ENCODE measurements around the gene HABP4. TPM values are rescaled to one million over a fixed set of nuclear protein-coding genes. Genes with fewer than 3 reads are reported as not detected.

HABP4 gene
- total and polyA plus RNA-seq, 2 of the 4 experiments (the other 2 are of a cell fraction), result 5.2 to 10.6 TPM

- no peaks in the 10 kb centered on the region; the same call in 1 of the 2 replicates for H3K4me1 ChIP-seq (ENCODE audit: control insufficient read depth, insufficient read depth, low read length)
- peak overlapping the region; percentile 73 for H2AFZ ChIP-seq (replicated peaks; ENCODE audit: low read length, poor library complexity)
- TF ChIP-seq CHD1 (IDR thresholded peaks at IDR 0.05; ENCODE audit: low read depth, low read length) (no peak), MAZ (IDR thresholded peaks at IDR 0.05; ENCODE audit: borderline replicate concordance, low read depth, low read length) (no peak), FOS (IDR thresholded peaks at IDR 0.05; ENCODE audit: low read depth, low read length) (no peak), SMC3 (IDR thresholded peaks at IDR 0.05; ENCODE audit: low read depth, low read length) (no peak), CTCF (conservative IDR thresholded peaks at IDR 0.05; ENCODE audit: low read depth, low read length) (no peak), MAFK (IDR thresholded peaks at IDR 0.05; ENCODE audit: low read depth, low read length) (no peak), RCOR1 (IDR thresholded peaks at IDR 0.05; ENCODE audit: insufficient replicate concordance, low read length) (no peak), USF2 (IDR thresholded peaks at IDR 0.05; ENCODE audit: low read depth, low read length) (no peak), RAD21 (IDR thresholded peaks at IDR 0.05; ENCODE audit: low read length) (no peak), POLR2A (IDR thresholded peaks at IDR 0.05; ENCODE audit: low read depth, low read length) (no peak), RFX5 (IDR thresholded peaks at IDR 0.05; ENCODE audit: low read depth, low read length) (no peak), NFE2L2 (IDR thresholded peaks at IDR 0.05; ENCODE audit: low read depth, low read length) (no peak), CEBPB (IDR thresholded peaks at IDR 0.05; ENCODE audit: low read depth, low read length) (no peak), BHLHE40 (IDR thresholded peaks at IDR 0.05; ENCODE audit: low read depth, low read length) (no peak)
- TF ChIP-seq, protein P1, sequence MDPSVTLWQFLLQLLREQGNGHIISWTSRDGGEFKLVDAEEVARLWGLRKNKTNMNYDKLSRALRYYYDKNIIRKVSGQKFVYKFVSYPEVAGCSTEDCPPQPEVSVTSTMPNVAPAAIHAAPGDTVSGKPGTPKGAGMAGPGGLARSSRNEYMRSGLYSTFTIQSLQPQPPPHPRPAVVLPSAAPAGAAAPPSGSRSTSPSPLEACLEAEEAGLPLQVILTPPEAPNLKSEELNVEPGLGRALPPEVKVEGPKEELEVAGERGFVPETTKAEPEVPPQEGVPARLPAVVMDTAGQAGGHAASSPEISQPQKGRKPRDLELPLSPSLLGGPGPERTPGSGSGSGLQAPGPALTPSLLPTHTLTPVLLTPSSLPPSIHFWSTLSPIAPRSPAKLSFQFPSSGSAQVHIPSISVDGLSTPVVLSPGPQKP (IDR thresholded peaks at IDR 0.05; ENCODE audit: borderline replicate concordance, low read depth, low read length), result no peak
Measured at GRCh38 chr9:96408409-96409280, 41.3 kb upstream of the HABP4 start.

More at GRCh38 chr9:96408409-96409280, 41.3 kb upstream of the HABP4 start:
- dilution Hi-C loops (cut with HindIII; ENCODE audit: low sequenced_read_pairs, unreplicated experiment), result no loop called here
- H3K9me3 ChIP-seq (ENCODE audit: control insufficient read depth, insufficient read depth, low read length), result no peaks in the 10 kb centered on the region
- no peak overlapping the region for H3K27ac ChIP-seq (ENCODE audit: insufficient read depth, low read length)
- intact Hi-C loops (cut with micrococcal nuclease), result no loop called here
- no TSS peak for BruUV-seq (replicated peaks)
- H2BK20ac ChIP-seq (ENCODE audit: low read depth, low read length), result no peak overlapping the region
- H3K56ac ChIP-seq (ENCODE audit: extremely low read depth, insufficient read depth, low read length), result no peak overlapping the region
- DNase-seq (no peak), ATAC-seq (ENCODE audit: low read depth) (no peak)
- POLR2A ChIA-PET (ENCODE audit: unreplicated experiment), result no interaction called here
- H3K9ac ChIP-seq (ENCODE audit: low read depth, low read length), result no peak overlapping the region
- no peak overlapping the region for H3K14ac ChIP-seq (replicated peaks; ENCODE audit: low read depth, low read length)
- H3K4ac ChIP-seq (ENCODE audit: low read depth, low read length), result no peak overlapping the region
- H3K9me1 ChIP-seq (ENCODE audit: insufficient read depth, low read length), result no peaks in the 10 kb centered on the region
- no peak overlapping the region for H4K8ac ChIP-seq (ENCODE audit: low read depth in 2 of 2, low read length in 2 of 2)
- no peak overlapping the region for H3K4me2 ChIP-seq (ENCODE audit: low read depth, low read length)
- H3K27me3 ChIP-seq (ENCODE audit: control insufficient read depth, insufficient read depth, low read length), result no peaks in the 10 kb centered on the region
- no peak overlapping the region for H3K23ac ChIP-seq (ENCODE audit: low read depth, low read length)
- no peak overlapping the region for H4K91ac ChIP-seq (ENCODE audit: insufficient read depth, low read depth, low read length)
- WGBS, 2 experiments (ENCODE audit: extremely low coverage in 2 of 2, insufficient read length in 1 of 2), result 100% methylated on average over 1 of the region's 9 CpGs; no CpG with 5 or more reads in 1 of the 2 experiments
- no peak overlapping the region for H2BK120ac ChIP-seq (ENCODE audit: low read depth, low read length)
- no peak overlapping the region for H4K5ac ChIP-seq (ENCODE audit: low read depth, low read length)
- no peak overlapping the region for H2AK9ac ChIP-seq (replicated peaks; ENCODE audit: low read depth, low read length, poor library complexity)
- no peak overlapping the region for H2BK15ac ChIP-seq (ENCODE audit: low read depth, low read length)
- no peak overlapping the region for H2AK5ac ChIP-seq (ENCODE audit: low read depth, low read length)
- CTCF ChIA-PET, result interaction anchor here (0.6 kb wide), 1 partner anchor 1112 kb away, joined by 3 read pairs; no protein-coding TSS in a partner anchor
- H3K36me3 ChIP-seq (ENCODE audit: control insufficient read depth, insufficient read depth, low read length), result no peaks in the 10 kb centered on the region
- H2BK5ac ChIP-seq (ENCODE audit: low read depth, low read length, poor library complexity, severe bottlenecking), result no peak overlapping the region
- in situ Hi-C loops (cut with MboI; ENCODE audit: low sequenced_read_pairs), result no loop called here
- no peak overlapping the region for H3K4me3 ChIP-seq (ENCODE audit: insufficient read depth, low read depth, low read length)
- H3K18ac ChIP-seq (ENCODE audit: low read depth, low read length), result no peak overlapping the region
- H4K20me1 ChIP-seq (ENCODE audit: insufficient read depth, low read length), result no peaks in the 10 kb centered on the region; the same call in 1 of the 2 replicates
- H3K79me1 ChIP-seq (ENCODE audit: low read depth in 1 of 2, low read length in 2 of 2), result peaks cover 18 to 33% of the 10 kb centered on the region in 2 experiments
